GM12878 (cell line): ENCODE measurements around the gene CARS2.

Experiments
- ASH2L ChIP-seq: fragments of 300-600, 200-600 bp; sonication (generic); IDR thresholded peaks from 2 replicates; pipeline ENCODE4 v1.6.1; 2017; ENCODE audit warnings: low read depth, mild to moderate bottlenecking, borderline replicate concordance
- CTCF ChIP-seq, 3 experiments: IDR thresholded peaks in 2 of 3; conservative IDR thresholded peaks in 1 of 3; 2 replicates each; pipeline ENCODE4 v1.5.1; 2011; ENCODE audit warnings: low read depth in 3 of 3, low read length in 3 of 3, mild to moderate bottlenecking in 3 of 3, control low read depth in 2 of 3, moderate library complexity in 2 of 3, inconsistent platforms in 1 of 3, mixed read lengths in 1 of 3; ENCODE audit not compliant: control insufficient read depth in 2 of 3, insufficient read depth in 1 of 3; ENCODE audit errors: extremely low read depth in 1 of 3
- CUX1 ChIP-seq: IDR thresholded peaks from 2 replicates; pipeline ENCODE4 v1.6.1; 2012; ENCODE audit warnings: improper control_type of control experiment, low read depth, low read length; ENCODE audit not compliant: insufficient replicate concordance
- EP300 ChIP-seq, 2 experiments: fragments of 150-350 bp in 1 of 2; IDR thresholded peaks; 2 replicates each; pipeline ENCODE4 v1.6.1; 2011 to 2012; ENCODE audit warnings: low read depth in 2 of 2, low read length in 2 of 2, borderline replicate concordance in 1 of 2, improper control_type of control experiment in 1 of 2, inconsistent platforms in 1 of 2; ENCODE audit not compliant: control insufficient read depth in 1 of 2
- FOXK2 ChIP-seq: fragments of 450-650 bp; IDR thresholded peaks from 2 replicates; pipeline ENCODE4 v1.6.1; 2017; ENCODE audit warnings: mild to moderate bottlenecking, moderate library complexity
- NKRF ChIP-seq: fragments of 450-650 bp; conservative IDR thresholded peaks from 2 replicates; pipeline ENCODE4 v1.6.1; 2017; ENCODE audit warnings: mild to moderate bottlenecking, moderate library complexity
- POLR2AphosphoS5 ChIP-seq: IDR thresholded peaks from 2 replicates; pipeline ENCODE4 v1.6.1; 2011; ENCODE audit warnings: mild to moderate bottlenecking, low read length, inconsistent platforms
- SRF ChIP-seq, 2 experiments: IDR thresholded peaks; 2 replicates each; pipeline ENCODE4 v1.6.1; 2011; ENCODE audit warnings: low read depth in 2 of 2, low read length in 2 of 2, mild to moderate bottlenecking in 1 of 2, moderate library complexity in 1 of 2
- TAF1 ChIP-seq: IDR thresholded peaks from 2 replicates; pipeline ENCODE4 v1.6.1; 2011; ENCODE audit warnings: mild to moderate bottlenecking, low read depth, low read length, borderline replicate concordance

DNA sequence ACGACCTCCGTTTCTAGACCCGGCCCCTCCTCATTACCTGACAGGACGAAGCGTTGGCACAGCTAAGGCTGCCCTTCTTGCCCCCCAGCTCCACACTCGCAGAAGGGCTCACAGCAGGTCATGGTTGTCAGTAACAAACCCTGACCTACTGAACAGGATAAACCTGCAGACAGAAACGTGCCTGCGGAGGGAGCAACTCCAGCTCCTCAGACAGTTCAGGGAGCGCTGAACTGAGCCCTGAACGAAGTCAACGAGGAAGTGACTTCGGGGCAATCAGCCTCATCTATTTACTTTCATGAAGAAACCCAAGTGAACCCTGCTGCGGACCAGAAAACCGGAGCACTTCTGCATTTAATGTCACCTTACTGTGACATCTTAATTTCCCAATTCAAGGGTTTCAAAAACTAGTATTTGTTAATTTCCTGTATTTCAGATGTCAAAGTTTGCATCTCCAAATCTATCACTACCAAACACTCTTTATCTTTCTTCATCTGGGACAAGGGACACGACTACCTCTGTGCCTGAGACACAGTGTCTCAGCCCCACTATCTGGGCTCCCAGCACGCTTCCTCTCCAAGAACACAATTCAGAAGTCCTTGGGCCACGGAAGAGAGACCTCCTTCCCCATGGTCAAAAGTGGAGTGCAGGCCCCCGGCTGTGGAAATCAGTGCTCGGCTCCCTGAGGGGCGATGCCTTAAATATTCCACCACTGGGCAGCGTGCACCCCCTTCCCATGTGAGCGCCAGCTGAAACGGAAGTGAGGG is 40.2 kb downstream of the CARS2 start:
- TF ChIP-seq TAF1, result no peak
- no peak for TF ChIP-seq NKRF
- TF ChIP-seq CUX1, result no peak
- TF ChIP-seq ASH2L, result no peak
- TF ChIP-seq FOXK2, result no peak
- no peak for TF ChIP-seq POLR2AphosphoS5
- no peak for TF ChIP-seq CTCF (IDR thresholded peaks at IDR 0.05 in 2 of 3, conservative IDR thresholded peaks at IDR 0.05 in 1 of 3; ENCODE audit: control insufficient read depth in 2 of 3, extremely low read depth in 1 of 3, insufficient read depth in 1 of 3, low read depth in 3 of 3, low read length in 3 of 3)
- no peak for TF ChIP-seq EP300 (IDR thresholded peaks at IDR 0.05; ENCODE audit: borderline replicate concordance in 1 of 2, control insufficient read depth in 1 of 2, low read depth in 2 of 2, low read length in 2 of 2)
- no peak for TF ChIP-seq SRF (IDR thresholded peaks at IDR 0.05; ENCODE audit: low read depth in 2 of 2, low read length in 2 of 2)
